ENCODE measurements around the gene CLCN6.

DNA sequence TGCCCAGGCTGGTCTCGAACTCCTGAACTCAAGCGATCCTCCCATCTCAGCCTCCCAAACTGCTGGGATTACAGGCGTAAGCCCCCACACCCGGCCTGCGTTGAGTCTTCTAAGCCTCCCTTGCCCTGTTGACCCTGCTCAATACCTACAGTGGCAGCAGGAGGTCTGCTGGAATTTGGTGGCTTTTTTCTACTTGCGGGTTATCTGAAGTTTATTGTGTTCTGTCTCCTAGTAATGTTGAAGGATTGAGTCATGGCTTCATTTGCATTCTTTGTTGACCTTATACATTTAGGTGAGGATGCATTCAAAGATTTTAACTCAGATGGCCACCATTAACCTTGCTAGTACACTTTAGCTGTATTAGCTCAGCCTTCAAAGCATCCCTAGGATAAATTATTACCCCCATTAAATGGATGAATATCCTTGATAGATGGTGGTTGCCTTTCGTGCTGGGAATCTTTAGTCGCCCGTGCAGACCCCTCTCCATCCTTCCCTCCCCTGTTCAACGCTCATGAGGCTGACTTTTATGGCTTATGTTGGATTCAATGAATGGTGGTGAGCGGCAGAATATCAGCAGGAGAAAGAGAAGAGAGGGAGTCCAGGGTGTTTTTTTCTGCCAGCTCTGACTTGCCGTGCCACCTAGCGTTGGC, 62.5 kb downstream of the CLCN6 start:
- TF ChIP-seq, protein P1, sequence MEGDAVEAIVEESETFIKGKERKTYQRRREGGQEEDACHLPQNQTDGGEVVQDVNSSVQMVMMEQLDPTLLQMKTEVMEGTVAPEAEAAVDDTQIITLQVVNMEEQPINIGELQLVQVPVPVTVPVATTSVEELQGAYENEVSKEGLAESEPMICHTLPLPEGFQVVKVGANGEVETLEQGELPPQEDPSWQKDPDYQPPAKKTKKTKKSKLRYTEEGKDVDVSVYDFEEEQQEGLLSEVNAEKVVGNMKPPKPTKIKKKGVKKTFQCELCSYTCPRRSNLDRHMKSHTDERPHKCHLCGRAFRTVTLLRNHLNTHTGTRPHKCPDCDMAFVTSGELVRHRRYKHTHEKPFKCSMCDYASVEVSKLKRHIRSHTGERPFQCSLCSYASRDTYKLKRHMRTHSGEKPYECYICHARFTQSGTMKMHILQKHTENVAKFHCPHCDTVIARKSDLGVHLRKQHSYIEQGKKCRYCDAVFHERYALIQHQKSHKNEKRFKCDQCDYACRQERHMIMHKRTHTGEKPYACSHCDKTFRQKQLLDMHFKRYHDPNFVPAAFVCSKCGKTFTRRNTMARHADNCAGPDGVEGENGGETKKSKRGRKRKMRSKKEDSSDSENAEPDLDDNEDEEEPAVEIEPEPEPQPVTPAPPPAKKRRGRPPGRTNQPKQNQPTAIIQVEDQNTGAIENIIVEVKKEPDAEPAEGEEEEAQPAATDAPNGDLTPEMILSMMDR (IDR thresholded peaks at IDR 0.05), result no peak
- TF ChIP-seq POLR2A (IDR thresholded peaks at IDR 0.05), result no peak
